CD4-positive, CD25-positive, alpha-beta regulatory T cell (primary cell): ENCODE results near the gene TREML4. TPM values are rescaled to one million over a fixed set of nuclear protein-coding genes. Genes with fewer than 3 reads are reported as not detected.
A peak's percentile ranks its signal among the peaks of the same experiment; 100 is the strongest.

Experiments
- ATAC-seq, 2 donors: fragments of 150-1000 bp; cut with Tn5 transposase; one replicate each; pipeline ENCODE4 v1.10.0; 2021; ENCODE audit warnings: low read depth in 2 of 2, moderate number of reproducible peaks in 2 of 2, moderate library complexity in 1 of 2
- DNase-seq, 3 donors: peaks; one replicate each; pipeline versions ENCODE4 v3.0.0 to v3.0.0-alpha.2; 2012 to 2022; ENCODE audit warnings: mixed read lengths in 1 of 3
- H3K27ac ChIP-seq: one replicate; pipeline ENCODE4 v1.7.0; 2013; ENCODE audit warnings: mild to moderate bottlenecking, low read length; ENCODE audit not compliant: insufficient read depth, poor library complexity, severe bottlenecking
- H3K27me3 ChIP-seq: one replicate; pipeline ENCODE4 v1.7.0; 2013; ENCODE audit warnings: low read length; ENCODE audit not compliant: control insufficient read depth, insufficient read depth
- H3K36me3 ChIP-seq: one replicate; pipeline ENCODE4 v1.7.0; 2013; ENCODE audit warnings: mild to moderate bottlenecking, low read length, moderate library complexity; ENCODE audit not compliant: control insufficient read depth, insufficient read depth
- H3K4me1 ChIP-seq: 2 replicates; pipeline ENCODE4 v1.7.0; 2013; ENCODE audit warnings: mild to moderate bottlenecking, low read length; ENCODE audit not compliant: insufficient read depth, control insufficient read depth, poor library complexity, severe bottlenecking
- H3K4me3 ChIP-seq: one replicate; pipeline ENCODE4 v1.7.0; 2013; ENCODE audit warnings: low read depth, mild to moderate bottlenecking, low read length, moderate library complexity
- H3K9me3 ChIP-seq, 2 experiments: 1 replicate in 1 of 2; 2 replicates in 1 of 2; pipeline ENCODE4 v1.7.0; 2013; ENCODE audit warnings: low read length in 2 of 2, mild to moderate bottlenecking in 1 of 2, moderate library complexity in 1 of 2; ENCODE audit not compliant: control insufficient read depth in 2 of 2
- H3K27ac Mint-ChIP-seq, 3 donors: one replicate each; pipeline ENCODE4 v1.8.0; 2020 to 2022; ENCODE audit warnings: mild to moderate bottlenecking in 3 of 3, mixed read lengths in 3 of 3, moderate library complexity in 2 of 3
- H3K27me3 Mint-ChIP-seq: one replicate; pipeline ENCODE4 v1.8.0; 2022; ENCODE audit warnings: mild to moderate bottlenecking, mixed read lengths
- H3K36me3 Mint-ChIP-seq: one replicate; pipeline ENCODE4 v1.8.0; 2020; ENCODE audit warnings: mixed read lengths
- H3K4me1 Mint-ChIP-seq, 4 donors: one replicate each; pipeline ENCODE4 v1.8.0; 2020 to 2022; ENCODE audit warnings: mixed read lengths in 4 of 4, mild to moderate bottlenecking in 1 of 4
- H3K4me3 Mint-ChIP-seq, 4 donors: one replicate each; pipeline ENCODE4 v1.8.0; 2020 to 2022; ENCODE audit warnings: mild to moderate bottlenecking in 4 of 4, mixed read lengths in 4 of 4, moderate library complexity in 3 of 4
- H3K9me3 Mint-ChIP-seq, 7 donors: one replicate each; pipeline ENCODE4 v1.8.0; 2020 to 2022; ENCODE audit warnings: mixed read lengths in 7 of 7, mild to moderate bottlenecking in 3 of 7, moderate library complexity in 2 of 7
- polyA plus RNA-seq, 4 donors: library from polyadenylated mRNA; unstranded; fragments of 300-500 nt; fragmentation: Illumina TruSeq; gene quantifications; one replicate each; pipeline ENCODE4 v1.2.3, GENCODE V29; 2021
- total RNA-seq: library from RNA; stranded (reverse); gene quantifications from one replicate; pipeline ENCODE4 v1.2.3, GENCODE V29; 2022

The TREML4 gene
- total and polyA plus RNA-seq, 5 donors from 2014 or later: not detected

GRCh38 chr6:41226752-41227151, 1.4 kb upstream of the TREML4 start:
- Histone ChIP-seq H3K4me1 (no peaks in the 10 kb centered on the region), H3K4me3 (no peak overlapping the region), H3K27me3 (peaks cover 7% of the 10 kb centered on the region), H3K27ac (no peak overlapping the region), H3K9me3 (no peaks in the 10 kb centered on the region), H3K36me3 (no peaks in the 10 kb centered on the region)
- DNase-seq (no peak), ATAC-seq (no peak)
- Mint-ChIP-seq H3K27me3 (peaks cover 26% of the 10 kb centered on the region), H3K4me1 (peaks cover 0 to 3% (median 0%) of the 10 kb centered on the region in 4 donors), H3K9me3 (peaks cover 0 to 3% (median 0%) of the 10 kb centered on the region in 7 donors), H3K27ac (no peak overlapping the region), H3K4me3 (no peak overlapping the region), H3K36me3 (no peaks in the 10 kb centered on the region)

- peak overlapping the region in 1 of 3 donors; percentile 57 for H3K27ac Mint-ChIP-seq
- H3K27ac ChIP-seq: no peak overlapping the region
- no peaks in the 10 kb centered on the region for H3K36me3 Mint-ChIP-seq
- H3K4me3 Mint-ChIP-seq: no peak overlapping the region
- H3K27me3 Mint-ChIP-seq: peaks cover 21% of the 10 kb centered on the region
- H3K4me3 ChIP-seq: no peak overlapping the region
- DNase-seq: no peak
- H3K4me1 Mint-ChIP-seq: peaks cover 0 to 3% (median 0%) of the 10 kb centered on the region in 4 donors
- no peaks in the 10 kb centered on the region for H3K36me3 ChIP-seq
- H3K9me3 ChIP-seq: no peaks in the 10 kb centered on the region
- H3K27me3 ChIP-seq: peaks cover 7% of the 10 kb centered on the region
- no peak for ATAC-seq
- no peaks in the 10 kb centered on the region for H3K4me1 ChIP-seq
- H3K9me3 Mint-ChIP-seq: peaks cover 0 to 3% (median 0%) of the 10 kb centered on the region in 7 donors
Measured at GRCh38 chr6:41228616-41229015, 467 bp downstream of the TREML4 start.

GRCh38 chr6:41229721-41230120, 1.6 kb downstream of the TREML4 start:
- Histone ChIP-seq H3K4me1 (no peaks in the 10 kb centered on the region), H3K9me3 (no peaks in the 10 kb centered on the region), H3K27ac (no peak overlapping the region), H3K27me3 (peaks cover 7% of the 10 kb centered on the region), H3K4me3 (no peak overlapping the region), H3K36me3 (no peaks in the 10 kb centered on the region)
- H3K4me1 Mint-ChIP-seq: peaks cover 0 to 3% (median 0%) of the 10 kb centered on the region in 4 donors
- DNase-seq (no peak), ATAC-seq (no peak)
- H3K27me3 Mint-ChIP-seq: peaks cover 23% of the 10 kb centered on the region
- no peak overlapping the region for H3K4me3 Mint-ChIP-seq
- no peak overlapping the region for H3K27ac Mint-ChIP-seq
- H3K36me3 Mint-ChIP-seq: no peaks in the 10 kb centered on the region
- peaks cover 0 to 3% (median 0%) of the 10 kb centered on the region in 7 donors for H3K9me3 Mint-ChIP-seq

- H3K9me3 ChIP-seq: no peaks in the 10 kb centered on the region
- H3K27me3 ChIP-seq: peaks cover 4% of the 10 kb centered on the region
- Mint-ChIP-seq H3K4me3 (no peak overlapping the region), H3K4me1 (peaks cover 0 to 4% (median 2%) of the 10 kb centered on the region in 4 donors), H3K27ac (no peak overlapping the region), H3K9me3 (peaks cover 0 to 4% (median 0%) of the 10 kb centered on the region in 7 donors), H3K27me3 (peaks cover 30% of the 10 kb centered on the region), H3K36me3 (no peaks in the 10 kb centered on the region)
- H3K4me3 ChIP-seq: no peak overlapping the region
- no peak overlapping the region for H3K27ac ChIP-seq
- ATAC-seq: no peak
- H3K4me1 ChIP-seq: no peaks in the 10 kb centered on the region
- H3K36me3 ChIP-seq: no peaks in the 10 kb centered on the region
- no peak for DNase-seq
Measured at GRCh38 chr6:41231246-41231645, 3.1 kb downstream of the TREML4 start.

GRCh38 chr6:41232667-41233066, 4.5 kb downstream of the TREML4 start:
- Histone ChIP-seq H3K9me3 (no peaks in the 10 kb centered on the region), H3K36me3 (no peaks in the 10 kb centered on the region), H3K27me3 (no peaks in the 10 kb centered on the region), H3K4me1 (no peaks in the 10 kb centered on the region), H3K27ac (no peak overlapping the region), H3K4me3 (no peak overlapping the region)
- Mint-ChIP-seq H3K4me1 (peaks cover 0 to 4% (median 2%) of the 10 kb centered on the region in 4 donors), H3K9me3 (peaks cover 0 to 4% (median 0%) of the 10 kb centered on the region in 7 donors), H3K4me3 (no peak overlapping the region), H3K27me3 (peaks cover 29% of the 10 kb centered on the region), H3K36me3 (no peaks in the 10 kb centered on the region), H3K27ac (no peak overlapping the region)
- no peak for DNase-seq
- ATAC-seq: no peak

- Histone ChIP-seq H3K4me3 (no peak overlapping the region), H3K9me3 (no peaks in the 10 kb centered on the region), H3K27ac (no peak overlapping the region), H3K4me1 (no peaks in the 10 kb centered on the region), H3K36me3 (no peaks in the 10 kb centered on the region), H3K27me3 (peaks cover 11% of the 10 kb centered on the region)
- peaks cover 0 to 4% (median 0%) of the 10 kb centered on the region in 7 donors for H3K9me3 Mint-ChIP-seq
- peaks cover 0 to 4% (median 0%) of the 10 kb centered on the region in 4 donors for H3K4me1 Mint-ChIP-seq
- peaks cover 56% of the 10 kb centered on the region for H3K27me3 Mint-ChIP-seq
- no peaks in the 10 kb centered on the region for H3K36me3 Mint-ChIP-seq
- H3K4me3 Mint-ChIP-seq: no peak overlapping the region
- no peak for DNase-seq
- no peak for ATAC-seq
- H3K27ac Mint-ChIP-seq: no peak overlapping the region
Measured at GRCh38 chr6:41236276-41236675, 8.1 kb downstream of the TREML4 start.

GRCh38 chr6:41237128-41237527, 9.0 kb downstream of the TREML4 start:
- Mint-ChIP-seq H3K4me1 (peaks cover 0 to 4% (median 0%) of the 10 kb centered on the region in 4 donors), H3K4me3 (no peak overlapping the region), H3K36me3 (no peaks in the 10 kb centered on the region), H3K9me3 (peaks cover 0 to 4% (median 0%) of the 10 kb centered on the region in 7 donors), H3K27ac (no peak overlapping the region), H3K27me3 (peaks cover 54% of the 10 kb centered on the region)
- no peak overlapping the region for H3K4me3 ChIP-seq
- H3K36me3 ChIP-seq: no peaks in the 10 kb centered on the region
- no peaks in the 10 kb centered on the region for H3K4me1 ChIP-seq
- H3K27ac ChIP-seq: no peak overlapping the region
- DNase-seq (no peak), ATAC-seq (no peak)
- no peaks in the 10 kb centered on the region for H3K9me3 ChIP-seq
- H3K27me3 ChIP-seq: peaks cover 11% of the 10 kb centered on the region

GRCh38 chr6:41239467-41240159, 11.5 kb downstream of the TREML4 start:
- Mint-ChIP-seq H3K27ac (no peak overlapping the region), H3K36me3 (no peaks in the 10 kb centered on the region), H3K9me3 (peaks cover 0 to 4% (median 0%) of the 10 kb centered on the region in 7 donors), H3K4me1 (peaks cover 0 to 4% (median under 1%) of the 10 kb centered on the region in 4 donors), H3K27me3 (peaks cover 75% of the 10 kb centered on the region), H3K4me3 (no peak overlapping the region)
- DNase-seq (no peak), ATAC-seq (no peak)
- no peak overlapping the region for H3K27ac ChIP-seq
- no peaks in the 10 kb centered on the region for H3K4me1 ChIP-seq
- H3K9me3 ChIP-seq: no peaks in the 10 kb centered on the region
- H3K4me3 ChIP-seq: no peak overlapping the region
- H3K27me3 ChIP-seq: peaks cover 11% of the 10 kb centered on the region
- H3K36me3 ChIP-seq: no peaks in the 10 kb centered on the region
